T-cell (primary cell): ENCODE measurements around the gene LYST. TPM values are rescaled to one million over a fixed set of nuclear protein-coding genes. Genes with fewer than 3 reads are reported as not detected.

Source experiments
- ATAC-seq, 4 experiments: fragments of 200-7000 bp in 3 of 4; fragments of 150-1000 bp in 1 of 4; cut with Tn5 transposase; replicated peaks in 1 of 4; 1 replicate in 3 of 4; 2 replicates in 1 of 4; pipeline ENCODE4 v1.10.0; 2021; ENCODE audit warnings: moderate library complexity in 3 of 4, mild to moderate bottlenecking in 2 of 4, moderate number of reproducible peaks in 1 of 4
- CTCF ChIA-PET, 2 donors: fragments of 300-600 bp; sonication (Branson Sonifier 250); formaldehyde crosslinking; loops; one replicate each; lab custom pipeline; 2022; ENCODE audit warnings: antibody characterized with exemption in 2 of 2; lab: Charles Lee
- POLR2A ChIA-PET, 2 donors: fragments of 300-600 bp; sonication (Branson Sonifier 250); formaldehyde crosslinking; loops; one replicate each; lab custom pipeline; 2022; ENCODE audit warnings: antibody characterized with exemption in 2 of 2; lab: Charles Lee
- DNase-seq, 35 experiments: peaks; one replicate each; pipeline versions ENCODE4 v3.0.0 to v3.0.0-alpha.2; 2013 to 2023
- H3K27ac ChIP-seq: one replicate; pipeline ENCODE4 v1.5.1; 2013; ENCODE audit warnings: low read length
- H3K27me3 ChIP-seq, 2 experiments: replicated peaks in 1 of 2; 1 replicate in 1 of 2; 2 replicates in 1 of 2; pipeline versions ENCODE4 v1.6.1 to v1.7.0; 2013; ENCODE audit warnings: low read length in 1 of 2, mixed read lengths in 1 of 2; ENCODE audit not compliant: control insufficient read depth in 2 of 2, insufficient read depth in 2 of 2; ENCODE audit errors: extremely low read depth in 1 of 2
- H3K36me3 ChIP-seq, 2 donors: 1 replicate in 1 of 2; 2 replicates in 1 of 2; pipeline versions ENCODE4 v1.6.1 to v1.7.0; 2013; ENCODE audit warnings: low read length in 1 of 2; ENCODE audit not compliant: control insufficient read depth in 2 of 2, insufficient read depth in 1 of 2; ENCODE audit errors: extremely low read depth in 1 of 2
- H3K4me1 ChIP-seq, 2 experiments: 1 replicate in 1 of 2; 2 replicates in 1 of 2; pipeline versions ENCODE4 v1.6.1 to v1.7.0; 2013; ENCODE audit warnings: low read length in 2 of 2, mixed read lengths in 1 of 2; ENCODE audit not compliant: insufficient read depth in 2 of 2, control insufficient read depth in 1 of 2; ENCODE audit errors: extremely low read depth in 1 of 2
- H3K4me3 ChIP-seq, 2 donors: 1 replicate in 1 of 2; 2 replicates in 1 of 2; pipeline versions ENCODE4 v1.5.1 to v1.7.0; 2013; ENCODE audit warnings: mild to moderate bottlenecking in 2 of 2, low read length in 1 of 2, moderate library complexity in 1 of 2; ENCODE audit not compliant: control insufficient read depth in 1 of 2; ENCODE audit errors: extremely low read depth in 1 of 2
- H3K9me3 ChIP-seq: 2 replicates; pipeline ENCODE4 v1.7.0; 2013
- H3K27ac Mint-ChIP-seq, 2 donors: one replicate each; pipeline ENCODE4 v1.8.0; 2020 to 2021; ENCODE audit warnings: mild to moderate bottlenecking in 2 of 2, mixed read lengths in 2 of 2
- H3K27me3 Mint-ChIP-seq, 2 donors: one replicate each; pipeline ENCODE4 v1.8.0; 2021 to 2022; ENCODE audit warnings: mixed read lengths in 2 of 2
- H3K36me3 Mint-ChIP-seq: one replicate; pipeline ENCODE4 v1.8.0; 2021; ENCODE audit warnings: mixed read lengths
- H3K4me1 Mint-ChIP-seq, 3 donors: one replicate each; pipeline ENCODE4 v1.8.0; 2020 to 2022; ENCODE audit warnings: mixed read lengths in 3 of 3, mild to moderate bottlenecking in 1 of 3
- H3K4me3 Mint-ChIP-seq, 3 donors: one replicate each; pipeline ENCODE4 v1.8.0; 2020 to 2022; ENCODE audit warnings: mild to moderate bottlenecking in 3 of 3, mixed read lengths in 3 of 3, moderate library complexity in 3 of 3
- H3K9me3 Mint-ChIP-seq, 3 donors: one replicate each; pipeline ENCODE4 v1.8.0; 2020 to 2022; ENCODE audit warnings: mixed read lengths in 3 of 3
- WGBS: methylation state at CpG from one replicate; pipeline ENCODE4 v1.1.5; 2013; ENCODE audit warnings: missing lambda C conversion rate; ENCODE audit not compliant: insufficient coverage; 5-methylcytosine and 5-hydroxymethylcytosine counted together
- total RNA-seq, 35 experiments: library from RNA in 6 of 35; stranded (reverse) in 6 of 35; fragments of 120-200 nt in 1 of 35; gene quantifications; one replicate each; pipeline versions ENCODE4 v1.2.1 to v1.2.4 and lab custom pipeline; 2013 to 2026

The LYST gene
- total RNA-seq, 5 donors from 2014 or later (not counting 1 experiment from before 2014, with no cell fraction given) = 19.7 to 37.9 (median 29.1) TPM

DNA sequence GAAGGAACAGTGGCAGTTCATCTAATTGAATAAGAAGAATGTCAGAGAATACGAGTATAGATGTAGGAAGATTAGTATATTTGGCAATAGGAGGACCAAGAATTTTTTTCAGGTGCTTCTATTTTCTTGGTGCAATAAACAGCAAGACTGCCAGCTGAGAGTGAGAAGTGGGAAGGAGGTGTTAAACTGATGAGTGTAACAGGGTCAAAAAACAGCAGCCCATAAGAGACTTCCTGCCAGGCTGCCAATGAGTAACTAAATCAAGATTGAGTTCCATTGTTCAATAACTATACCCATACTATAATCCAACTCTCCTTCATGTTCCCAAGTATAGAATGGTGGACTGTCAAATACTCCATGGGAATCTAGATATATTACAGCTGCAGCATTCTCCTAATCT is 28.7 kb downstream of the LYST start:
- ChIA-PET POLR2A (no interaction called here), CTCF (interaction anchor here (0.8 to 3.4 kb wide), 3 partner anchors 12 to 485 kb away, joined by 3 to 16 read pairs (median 6); no protein-coding TSS in a partner anchor)
- Mint-ChIP-seq H3K4me1 (peaks cover 22 to 35% (median 30%) of the 10 kb centered on the region in 3 donors), H3K27ac (no peak overlapping the region), H3K9me3 (no peaks in the 10 kb centered on the region), H3K36me3 (peaks cover 5% of the 10 kb centered on the region), H3K27me3 (no peaks in the 10 kb centered on the region), H3K4me3 (no peak overlapping the region)
- WGBS = 50% methylated on average over 1 of the region's 1 CpG
- H3K27ac ChIP-seq = no peak overlapping the region
- ATAC-seq (no peak), DNase-seq (peak in 1 of 35 experiments; percentile 35)
- H3K36me3 ChIP-seq = no peaks in the 10 kb centered on the region
- H3K4me1 ChIP-seq = peaks cover 0 to 7% of the 10 kb centered on the region in 2 experiments
- H3K9me3 ChIP-seq = no peaks in the 10 kb centered on the region
- H3K27me3 ChIP-seq = no peaks in the 10 kb centered on the region
- H3K4me3 ChIP-seq = no peak overlapping the region

- DNase-seq (no peak), ATAC-seq (no peak)
- H3K4me1 ChIP-seq = peaks cover 0 to 7% of the 10 kb centered on the region in 2 experiments
- WGBS = 97% methylated on average over 3 of the region's 4 CpGs
- H3K4me1 Mint-ChIP-seq = peaks cover 13 to 17% (median 13%) of the 10 kb centered on the region in 3 donors
- H3K27me3 Mint-ChIP-seq = no peaks in the 10 kb centered on the region
- H3K27me3 ChIP-seq = no peaks in the 10 kb centered on the region
- H3K4me3 ChIP-seq = no peak overlapping the region
- H3K27ac ChIP-seq = no peak overlapping the region
- H3K36me3 Mint-ChIP-seq = peaks cover 14% of the 10 kb centered on the region
- no peak overlapping the region for H3K27ac Mint-ChIP-seq
- H3K9me3 Mint-ChIP-seq = no peaks in the 10 kb centered on the region
- H3K9me3 ChIP-seq = no peaks in the 10 kb centered on the region
- no peak overlapping the region for H3K4me3 Mint-ChIP-seq
- ChIA-PET POLR2A (interaction anchor here in 1 of 2 donors (0.7 kb wide), 1 partner anchor 39 kb away, joined by 3 read pairs; no protein-coding TSS in a partner anchor), CTCF (interaction anchor here in 1 of 2 donors (2.0 kb wide), 1 partner anchor 136 kb away, joined by 8 read pairs; no protein-coding TSS in a partner anchor)
- peaks cover 0 to 3% of the 10 kb centered on the region in 2 donors for H3K36me3 ChIP-seq
These were observed 31.5 kb downstream of the LYST start for GRCh38 chr1:235835226-235835625.

GRCh38 chr1:235834620-235835019 is 32.1 kb downstream of the LYST start:
- peaks cover 16% of the 10 kb centered on the region for H3K36me3 Mint-ChIP-seq

GRCh38 chr1:235832011-235832410 is 34.7 kb downstream of the LYST start:
- POLR2A ChIA-PET = interaction anchor here in 1 of 2 donors (0.5 to 1.0 kb wide), 2 partner anchors 74 to 99 kb away, joined by 3 to 4 read pairs; no protein-coding TSS in a partner anchor
- no peaks in the 10 kb centered on the region for H3K27me3 ChIP-seq
- CTCF ChIA-PET = interaction anchor here (0.5 to 1.2 kb wide), 3 partner anchors 11 to 487 kb away, joined by 3 to 4 read pairs (median 3); no protein-coding TSS in a partner anchor
- peaks cover 0 to under 1% of the 10 kb centered on the region in 2 experiments for H3K4me1 ChIP-seq
- no peak overlapping the region for H3K27ac ChIP-seq
- Mint-ChIP-seq H3K27me3 (no peaks in the 10 kb centered on the region), H3K27ac (no peak overlapping the region), H3K9me3 (no peaks in the 10 kb centered on the region), H3K4me1 (peaks cover 0 to 7% (median 2%) of the 10 kb centered on the region in 3 donors), H3K4me3 (no peak overlapping the region), H3K36me3 (peaks cover 25% of the 10 kb centered on the region)
- H3K4me3 ChIP-seq = no peak overlapping the region
- DNase-seq (no peak), ATAC-seq (no peak)
- H3K9me3 ChIP-seq = no peaks in the 10 kb centered on the region
- H3K36me3 ChIP-seq = peaks cover 0 to 7% of the 10 kb centered on the region in 2 donors
- WGBS = 92% methylated on average over 2 of the region's 2 CpGs

More at GRCh38 chr1:235834620-235835019, 32.1 kb downstream of the LYST start:
- no peak for DNase-seq
- no peak overlapping the region for H3K4me3 Mint-ChIP-seq
- POLR2A ChIA-PET = interaction anchor here in 1 of 2 donors (0.7 kb wide), 1 partner anchor 40 kb away, joined by 3 read pairs; no protein-coding TSS in a partner anchor
- no peaks in the 10 kb centered on the region for H3K27me3 Mint-ChIP-seq
- Histone ChIP-seq H3K9me3 (no peaks in the 10 kb centered on the region), H3K27ac (no peak overlapping the region), H3K4me1 (peaks cover 0 to 7% of the 10 kb centered on the region in 2 experiments), H3K4me3 (no peak overlapping the region), H3K27me3 (no peaks in the 10 kb centered on the region), H3K36me3 (peaks cover 0 to 3% of the 10 kb centered on the region in 2 donors)
- no peaks in the 10 kb centered on the region for H3K9me3 Mint-ChIP-seq
- H3K27ac Mint-ChIP-seq = no peak overlapping the region
- H3K4me1 Mint-ChIP-seq = peaks cover 8 to 12% (median 8%) of the 10 kb centered on the region in 3 donors
- CTCF ChIA-PET = interaction anchor here (0.5 to 2.0 kb wide), 3 partner anchors 12 to 137 kb away, joined by 3 to 8 read pairs (median 3); no protein-coding TSS in a partner anchor
- 95% methylated on average over 4 of the region's 6 CpGs for WGBS
- ATAC-seq = no peak

DNA sequence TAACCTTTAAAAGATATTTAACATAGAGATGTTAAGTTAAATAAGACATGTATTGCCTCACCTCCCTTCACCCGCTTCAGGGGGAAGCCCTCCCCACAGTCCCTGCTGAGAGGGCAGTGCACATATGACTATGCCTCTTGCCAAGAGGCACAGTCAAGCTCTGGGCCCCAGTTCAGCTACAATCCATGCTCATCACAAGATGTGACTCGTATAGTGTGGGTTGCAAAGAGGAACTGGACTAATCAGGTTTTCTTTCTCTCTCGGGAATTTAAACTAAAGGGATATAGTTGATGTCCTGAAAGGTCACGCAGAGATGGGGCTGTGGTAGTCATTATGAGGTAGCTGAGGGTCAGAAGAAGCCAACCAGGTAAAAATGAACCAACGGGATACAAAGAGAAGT is 35.6 kb downstream of the LYST start:
- no peak overlapping the region for H3K27ac Mint-ChIP-seq
- H3K9me3 Mint-ChIP-seq = no peaks in the 10 kb centered on the region
- H3K4me3 ChIP-seq = no peak overlapping the region
- no peak overlapping the region for H3K4me3 Mint-ChIP-seq
- no peak for ATAC-seq
- CTCF ChIA-PET = interaction anchor here in 1 of 2 donors (1.0 kb wide), 1 partner anchor 12 kb away, joined by 3 read pairs; no protein-coding TSS in a partner anchor
- DNase-seq = peak in 1 of 35 experiments; percentile 6
- no peaks in the 10 kb centered on the region for H3K4me1 ChIP-seq
- no peaks in the 10 kb centered on the region for H3K27me3 ChIP-seq
- peaks cover 2 to 7% (median 4%) of the 10 kb centered on the region in 3 donors for H3K4me1 Mint-ChIP-seq
- H3K27ac ChIP-seq = no peak overlapping the region
- POLR2A ChIA-PET = no interaction called here
- no peaks in the 10 kb centered on the region for H3K9me3 ChIP-seq
- no CpG with 5 or more reads among the region's 5 CpGs for WGBS
- peaks cover 30% of the 10 kb centered on the region for H3K36me3 Mint-ChIP-seq
- H3K36me3 ChIP-seq = peaks cover 0 to 7% of the 10 kb centered on the region in 2 donors
- no peaks in the 10 kb centered on the region for H3K27me3 Mint-ChIP-seq

- H3K9me3 Mint-ChIP-seq = no peaks in the 10 kb centered on the region
- CTCF ChIA-PET = interaction anchor here (0.5 to 0.8 kb wide), 2 partner anchors 12 to 17 kb away, joined by 3 to 6 read pairs; no protein-coding TSS in a partner anchor
- H3K4me3 Mint-ChIP-seq = no peak overlapping the region
These were observed 40.4 kb downstream of the LYST start for GRCh38 chr1:235826102-235826854.

More at GRCh38 chr1:235826102-235826854, 40.4 kb downstream of the LYST start:
- H3K4me1 Mint-ChIP-seq = peaks cover 0 to 6% (median 3%) of the 10 kb centered on the region in 3 donors
- H3K36me3 Mint-ChIP-seq = peaks cover 36% of the 10 kb centered on the region
- no CpG with 5 or more reads among the region's 2 CpGs for WGBS
- H3K27me3 Mint-ChIP-seq = no peaks in the 10 kb centered on the region
- DNase-seq = no peak
- Histone ChIP-seq H3K4me1 (no peaks in the 10 kb centered on the region), H3K9me3 (no peaks in the 10 kb centered on the region), H3K27me3 (no peaks in the 10 kb centered on the region), H3K4me3 (no peak overlapping the region), H3K36me3 (peaks cover 0 to 7% of the 10 kb centered on the region in 2 donors), H3K27ac (no peak overlapping the region)
- peak overlapping the region in 1 of 2 donors; percentile 62 for H3K27ac Mint-ChIP-seq
- ATAC-seq = no peak
- POLR2A ChIA-PET = no interaction called here
